Neutrophil (primary cell): Measurements from ENCODE around the gene CTRL.

Experiments
- H3K27ac ChIP-seq: fragments of 200-600 bp; sonication (generic); 2 replicates; pipeline ENCODE4 v1.5.1; 2016; ENCODE audit warnings: mild to moderate bottlenecking, moderate library complexity
- H3K27me3 ChIP-seq: fragments of 200-600 bp; sonication (generic); 2 replicates; pipeline ENCODE4 v1.6.0; 2016; ENCODE audit warnings: mild to moderate bottlenecking
- H3K36me3 ChIP-seq: fragments of 200-600 bp; sonication (generic); 2 replicates; pipeline ENCODE4 v1.5.1; 2017
- H3K4me1 ChIP-seq, 2 experiments: fragments of 200-600 bp in 1 of 2; sonication (generic) in 1 of 2; 1 replicate in 1 of 2; 2 replicates in 1 of 2; pipeline versions ENCODE4 v1.5.1 to v1.6.1; 2013 to 2016; ENCODE audit warnings: low read depth in 1 of 2, low read length in 1 of 2, mild to moderate bottlenecking in 1 of 2, moderate library complexity in 1 of 2; ENCODE audit not compliant: control insufficient read depth in 1 of 2, insufficient read depth in 1 of 2
- H3K4me3 ChIP-seq, 2 experiments: fragments of 200-600 bp in 1 of 2; sonication (generic) in 1 of 2; 1 replicate in 1 of 2; 2 replicates in 1 of 2; pipeline ENCODE4 v1.5.1; 2013 to 2016; ENCODE audit warnings: low read depth in 1 of 2, low read length in 1 of 2, mild to moderate bottlenecking in 1 of 2, moderate library complexity in 1 of 2
- H3K9me3 ChIP-seq: fragments of 200-600 bp; sonication (generic); 2 replicates; pipeline ENCODE4 v1.5.1; 2016
- CTCF ChIP-seq: fragments of 200-600 bp; sonication (generic); IDR thresholded peaks from 2 replicates; pipeline ENCODE4 v1.5.1; 2016; ENCODE audit warnings: antibody characterized with exemption

CTRL gene

GRCh38 chr16:67944690-67945391 lies 13.2 kb upstream of the CTRL start:
- H3K4me1 ChIP-seq = peaks cover under 1 to 6% of the 10 kb centered on the region in 2 experiments
- no peak overlapping the region for H3K27ac ChIP-seq
- no peak for TF ChIP-seq CTCF
- no peaks in the 10 kb centered on the region for H3K9me3 ChIP-seq
- H3K4me3 ChIP-seq = no peak overlapping the region
- H3K36me3 ChIP-seq = peaks cover 57% of the 10 kb centered on the region
- no peaks in the 10 kb centered on the region for H3K27me3 ChIP-seq

GRCh38 chr16:67943619-67944504 lies 12.2 kb upstream of the CTRL start, which contains the start of gene LCAT:
Gene LCAT, minus strand, starts transcription at chr16:67944120. Its CDS starts 19 bp downstream, at chr16:67944101.
- Histone ChIP-seq H3K4me3 (no peak within 1 kb of the TSS), H3K4me1 (peaks cover 3 to 9% of the 10 kb centered on the region in 2 experiments), H3K27me3 (no peaks in the 10 kb centered on the region), H3K27ac (no peak within 1 kb of the TSS), H3K36me3 (peaks cover 55% of the 10 kb centered on the region), H3K9me3 (no peaks in the 10 kb centered on the region)
- TF ChIP-seq CTCF = no peak

- H3K27me3 ChIP-seq = no peaks in the 10 kb centered on the region
- H3K4me3 ChIP-seq = no peak overlapping the region
- no peaks in the 10 kb centered on the region for H3K9me3 ChIP-seq
- H3K4me1 ChIP-seq = peaks cover 3 to 9% of the 10 kb centered on the region in 2 experiments
- peaks cover 55% of the 10 kb centered on the region for H3K36me3 ChIP-seq
- H3K27ac ChIP-seq = no peak overlapping the region
- TF ChIP-seq CTCF = no peak
Measured at GRCh38 chr16:67943256-67943618, 11.6 kb upstream of the CTRL start.

- no peak overlapping the region for H3K27ac ChIP-seq
Measured at GRCh38 chr16:67942510-67943255, 11.0 kb upstream of the CTRL start.

More at GRCh38 chr16:67942510-67943255, 11.0 kb upstream of the CTRL start:
- TF ChIP-seq CTCF = no peak
- Histone ChIP-seq H3K36me3 (peaks cover 51% of the 10 kb centered on the region), H3K4me3 (no peak overlapping the region), H3K9me3 (no peaks in the 10 kb centered on the region), H3K4me1 (peaks cover 5 to 10% of the 10 kb centered on the region in 2 experiments), H3K27me3 (no peaks in the 10 kb centered on the region)
